Activated CD4-positive, alpha-beta memory T cell treated with anti-CD3 and anti-CD28 coated beads, Interleukin-2, amount 10 ng/mL, durations not matched to agents 7 days and 5 days (primary cell): ENCODE measurements around the gene CCDC32. TPM values are rescaled to one million over a fixed set of nuclear protein-coding genes. Genes with fewer than 3 reads are reported as not detected.

Experiments used
- CTCF ChIA-PET: fragments of 350-600 bp; sonication (Branson Sonifier 250); formaldehyde crosslinking; loops from one replicate; lab custom pipeline; 2021; ENCODE audit warnings: antibody characterized with exemption, inconsistent platforms; lab: Charles Lee
- POLR2A ChIA-PET: fragments of 350-600 bp; sonication (Branson Sonifier 250); formaldehyde crosslinking; loops from one replicate; lab custom pipeline; 2021; ENCODE audit warnings: antibody characterized with exemption; lab: Charles Lee
- DNase-seq: peaks from one replicate; pipeline ENCODE4 v3.0.0-alpha.2; 2020
- H3K27ac Mint-ChIP-seq: one replicate; pipeline ENCODE4 v1.8.0; 2021; ENCODE audit warnings: mild to moderate bottlenecking, mixed read lengths
- H3K27me3 Mint-ChIP-seq: one replicate; pipeline ENCODE4 v1.8.0; 2021; ENCODE audit warnings: mixed read lengths
- H3K36me3 Mint-ChIP-seq: one replicate; pipeline ENCODE4 v1.8.0; 2021; ENCODE audit warnings: low read depth, mixed read lengths
- H3K4me1 Mint-ChIP-seq: one replicate; pipeline ENCODE4 v1.8.0; 2021; ENCODE audit warnings: mixed read lengths
- H3K4me3 Mint-ChIP-seq: one replicate; pipeline ENCODE4 v1.8.0; 2021; ENCODE audit warnings: mild to moderate bottlenecking, mixed read lengths
- H3K9me3 Mint-ChIP-seq: one replicate; pipeline ENCODE4 v1.8.0; 2021; ENCODE audit warnings: mixed read lengths
- total RNA-seq, 2 experiments: library from RNA; stranded (reverse); gene quantifications; one replicate each; pipeline ENCODE4 v1.2.3, GENCODE V29; 2021

CCDC32 gene
- total RNA-seq, 2 experiments from 2014 or later: 33.2 to 33.7 TPM

- Mint-ChIP-seq H3K4me1 (peaks cover 30% of the 10 kb centered on the region), H3K36me3 (peaks cover 2% of the 10 kb centered on the region), H3K27me3 (peaks cover 71% of the 10 kb centered on the region), H3K4me3 (no peak overlapping the region), H3K9me3 (no peaks in the 10 kb centered on the region), H3K27ac (no peak overlapping the region)
- ChIA-PET CTCF (interaction anchor here (0.6 to 1.9 kb wide), 9 partner anchors 9 to 386 kb away, joined by 3 to 5 read pairs (median 3); partner anchors contain the start of gene VPS18), POLR2A (no interaction called here)
- DNase-seq: no peak
Observed at GRCh38 chr15:40508216-40508615, 56.6 kb downstream of the CCDC32 start.

GRCh38 chr15:40506964-40507571 is 57.8 kb downstream of the CCDC32 start:
- no peaks in the 10 kb centered on the region for H3K9me3 Mint-ChIP-seq
- H3K4me3 Mint-ChIP-seq: no peak overlapping the region
- CTCF ChIA-PET: interaction anchor here (0.7 to 1.9 kb wide), 14 partner anchors 10 to 170 kb away, joined by 3 to 11 read pairs (median 3); partner anchors contain the start of genes BAHD1, CCDC32 and IVD
- POLR2A ChIA-PET: interaction anchor here (1.1 to 1.2 kb wide), 2 partner anchors 62 to 66 kb away, joined by 3 to 4 read pairs; partner anchors contain the start of genes BAHD1 and RPUSD2
- H3K27me3 Mint-ChIP-seq: peaks cover 67% of the 10 kb centered on the region
- peak; percentile 68 for DNase-seq
- H3K27ac Mint-ChIP-seq: no peak overlapping the region
- peaks cover 27% of the 10 kb centered on the region for H3K4me1 Mint-ChIP-seq
- no peaks in the 10 kb centered on the region for H3K36me3 Mint-ChIP-seq

Other genes with a start within 250 kb of the CCDC32 start
- 1 to 10 TPM; 8.7 to 8.9 TPM for gene INAFM2, start 241.3 kb downstream of the CCDC32 start, total RNA-seq
- 1 to 10 TPM; 2.0 to 2.6 TPM for gene CCDC9B, start 224.1 kb downstream of the CCDC32 start, total RNA-seq
- not detected for gene PHGR1, start 214.0 kb downstream of the CCDC32 start, total RNA-seq
- under 1 TPM; 0.03 to 0.18 TPM for gene DISP2, start 206.8 kb downstream of the CCDC32 start, total RNA-seq
- gene KNSTRN, start 182.3 kb downstream of the CCDC32 start, total RNA-seq: 10 to 100 TPM; 54.2 to 54.3 TPM
- 10 to 100 TPM; 38.1 to 38.4 TPM for gene IVD, start 159.2 kb downstream of the CCDC32 start, total RNA-seq
- 10 to 100 TPM; 26.0 to 27.0 TPM for gene BAHD1, start 124.1 kb downstream of the CCDC32 start, total RNA-seq
- gene CHST14, start 94.1 kb downstream of the CCDC32 start, total RNA-seq: 10 to 100 TPM; 13.9 to 15.9 TPM
- gene RPUSD2, start 4.3 kb upstream of the CCDC32 start, total RNA-seq: 10 to 100 TPM; 11.1 to 11.9 TPM
- 10 to 100 TPM; 54.2 to 54.7 TPM for gene KNL1, start 29.2 kb upstream of the CCDC32 start, total RNA-seq
- 10 to 100 TPM; 50.9 to 60.4 TPM for gene RAD51, start 130.1 kb upstream of the CCDC32 start, total RNA-seq
- gene RMDN3, start 190.2 kb upstream of the CCDC32 start, total RNA-seq: 10 to 100 TPM; 28.4 to 30.5 TPM
- 10 to 100 TPM; 39.4 to 39.6 TPM for gene GCHFR, start 199.0 kb upstream of the CCDC32 start, total RNA-seq
- gene C15orf62, start 204.9 kb upstream of the CCDC32 start, total RNA-seq: 1 to 10 TPM; 1.1 to 1.2 TPM
- gene ZFYVE19, start 242.0 kb upstream of the CCDC32 start, total RNA-seq: 10 to 100 TPM; 27.2 to 29.8 TPM
- gene DNAJC17, start 242.4 kb upstream of the CCDC32 start, total RNA-seq: 10 to 100 TPM; 35.8 to 37.8 TPM